Thyroid gland (tissue), 4 donors: ENCODE measurements around the gene EPN1.

ENCODE experiments used
- POLR2A ChIP-seq, 2 donors: fragments of 450-650 bp; IDR thresholded peaks; one replicate each; pipeline ENCODE4 v1.6.1; 2017; ENCODE audit warnings: antibody characterized with exemption in 2 of 2, mild to moderate bottlenecking in 2 of 2, moderate library complexity in 1 of 2
- TF ChIP-seq, protein P1 (sequence below), 6 experiments: fragments of 200-600 bp in 3 of 6; fragments of 450-650 bp in 3 of 6; sonication (generic) in 3 of 6; IDR thresholded peaks; one replicate each; pipeline ENCODE4 v1.5.1; 2016 to 2019; ENCODE audit warnings: antibody characterized with exemption in 6 of 6, mild to moderate bottlenecking in 2 of 6, inconsistent platforms in 1 of 6, moderate library complexity in 1 of 6

DNA sequence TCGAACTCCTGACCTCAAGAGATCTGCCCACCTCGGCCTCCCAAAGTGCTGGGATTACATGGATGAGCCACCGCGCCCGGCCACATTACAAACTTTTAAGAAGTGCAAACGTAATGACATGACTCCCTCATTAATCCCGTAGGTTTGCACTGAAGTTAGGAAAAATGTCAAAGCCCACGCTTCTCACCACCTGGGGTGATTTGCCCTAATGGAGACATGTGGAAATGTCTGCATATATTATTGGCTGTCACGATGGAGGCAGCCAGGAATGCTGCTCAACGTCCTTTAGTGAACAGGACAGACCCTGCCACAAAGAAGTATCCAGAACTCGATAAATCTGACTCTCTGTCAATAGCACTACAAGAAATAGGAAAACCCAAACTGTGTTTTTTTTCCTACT, 42.2 kb downstream of the EPN1 start:
- TF ChIP-seq, protein P1, sequence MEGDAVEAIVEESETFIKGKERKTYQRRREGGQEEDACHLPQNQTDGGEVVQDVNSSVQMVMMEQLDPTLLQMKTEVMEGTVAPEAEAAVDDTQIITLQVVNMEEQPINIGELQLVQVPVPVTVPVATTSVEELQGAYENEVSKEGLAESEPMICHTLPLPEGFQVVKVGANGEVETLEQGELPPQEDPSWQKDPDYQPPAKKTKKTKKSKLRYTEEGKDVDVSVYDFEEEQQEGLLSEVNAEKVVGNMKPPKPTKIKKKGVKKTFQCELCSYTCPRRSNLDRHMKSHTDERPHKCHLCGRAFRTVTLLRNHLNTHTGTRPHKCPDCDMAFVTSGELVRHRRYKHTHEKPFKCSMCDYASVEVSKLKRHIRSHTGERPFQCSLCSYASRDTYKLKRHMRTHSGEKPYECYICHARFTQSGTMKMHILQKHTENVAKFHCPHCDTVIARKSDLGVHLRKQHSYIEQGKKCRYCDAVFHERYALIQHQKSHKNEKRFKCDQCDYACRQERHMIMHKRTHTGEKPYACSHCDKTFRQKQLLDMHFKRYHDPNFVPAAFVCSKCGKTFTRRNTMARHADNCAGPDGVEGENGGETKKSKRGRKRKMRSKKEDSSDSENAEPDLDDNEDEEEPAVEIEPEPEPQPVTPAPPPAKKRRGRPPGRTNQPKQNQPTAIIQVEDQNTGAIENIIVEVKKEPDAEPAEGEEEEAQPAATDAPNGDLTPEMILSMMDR (IDR thresholded peaks at IDR 0.05): no peak
- no peak for TF ChIP-seq POLR2A (IDR thresholded peaks at IDR 0.05)
